Karpas-422 (cell line): ENCODE measurements around the gene RAB15. TPM values are rescaled to one million over a fixed set of nuclear protein-coding genes. Genes with fewer than 3 reads are reported as not detected.

ENCODE experiments used
- DNase-seq: peaks from one replicate; pipeline ENCODE4 v3.0.0-alpha.2; 2015
- H2AFZ ChIP-seq: fragments of 200-600 bp; sonication (generic); 2 replicates; pipeline ENCODE4 v1.6.1; 2014; ENCODE audit warnings: antibody characterized with exemption, low read length, mixed read lengths
- H3K27ac ChIP-seq: fragments of 200-600 bp; sonication (generic); 2 replicates; pipeline ENCODE4 v1.5.1; 2014; ENCODE audit warnings: mild to moderate bottlenecking, low read length, moderate library complexity
- H3K27me3 ChIP-seq: fragments of 200-600 bp; sonication (generic); 2 replicates; pipeline ENCODE4 v1.6.1; 2014; ENCODE audit warnings: low read length, mixed read lengths
- H3K36me3 ChIP-seq: fragments of 200-600 bp; sonication (generic); 2 replicates; pipeline ENCODE4 v1.6.1; 2014; ENCODE audit warnings: low read length, mixed read lengths; ENCODE audit not compliant: insufficient read depth
- H3K4me1 ChIP-seq: fragments of 200-600 bp; sonication (generic); 2 replicates; pipeline ENCODE4 v1.6.1; 2014; ENCODE audit warnings: mild to moderate bottlenecking, low read length, mixed read lengths
- H3K4me2 ChIP-seq: fragments of 200-600 bp; sonication (generic); 2 replicates; pipeline ENCODE4 v1.6.1; 2014; ENCODE audit warnings: low read length, low read depth, mild to moderate bottlenecking; ENCODE audit not compliant: poor library complexity, severe bottlenecking
- H3K4me3 ChIP-seq: fragments of 200-600 bp; sonication (generic); 2 replicates; pipeline ENCODE4 v1.5.1; 2014; ENCODE audit warnings: mild to moderate bottlenecking, antibody characterized with exemption, low read length, mixed read lengths
- H3K79me2 ChIP-seq: fragments of 200-600 bp; sonication (generic); 2 replicates; pipeline ENCODE4 v1.6.1; 2014; ENCODE audit warnings: mild to moderate bottlenecking, low read length, mixed read lengths
- H3K9ac ChIP-seq: fragments of 200-600 bp; sonication (generic); 2 replicates; pipeline ENCODE4 v1.6.0; 2014; ENCODE audit warnings: low read length
- H3K9me2 ChIP-seq: fragments of 200-600 bp; sonication (generic), shearing (Covaris generic); replicated peaks from 2 replicates; pipeline ENCODE4 v1.6.0; 2014; ENCODE audit warnings: mild to moderate bottlenecking, low read length, moderate library complexity; ENCODE audit not compliant: insufficient read depth
- H3K9me3 ChIP-seq: fragments of 300-700, 200-600 bp; sonication (generic); 2 replicates; pipeline ENCODE4 v1.6.1; 2014; ENCODE audit warnings: low read length, mixed read lengths
- H4K20me1 ChIP-seq: fragments of 200-600 bp; sonication (generic); 2 replicates; pipeline ENCODE4 v1.6.1; 2014; ENCODE audit warnings: mild to moderate bottlenecking, antibody characterized with exemption, low read length, low read depth; ENCODE audit not compliant: insufficient read depth
- total RNA-seq: library from RNA; depleted of rRNA; stranded (reverse); fragments of >200 nt; shearing (Covaris generic); gene quantifications from 2 replicates; pipeline ENCODE4 v1.2.3, GENCODE V29; 2014; ENCODE audit warnings: low replicate concordance

Gene RAB15
- total RNA-seq, 1 experiment from 2014 or later = 1.2 TPM

- H3K36me3 ChIP-seq = peaks cover 4% of the 10 kb centered on the region; the same call in 1 of the 2 replicates
- H3K9ac ChIP-seq = no peak overlapping the region
- H3K27me3 ChIP-seq = no peaks in the 10 kb centered on the region
- 0 out of 2 replicates have a peak, but pooled peaks cover 1% of the 10 kb centered on the region for H3K79me2 ChIP-seq
- no peak overlapping the region for H3K27ac ChIP-seq
- no peak overlapping the region for H2AFZ ChIP-seq
- no peaks in the 10 kb centered on the region for H3K4me1 ChIP-seq
- no peak overlapping the region for H3K4me3 ChIP-seq
- no peak for DNase-seq
- H3K9me2 ChIP-seq = no peaks in the 10 kb centered on the region
- no peak overlapping the region for H3K4me2 ChIP-seq
- H4K20me1 ChIP-seq = no peaks in the 10 kb centered on the region
- H3K9me3 ChIP-seq = no peaks in the 10 kb centered on the region
These were observed 28.1 kb downstream of the RAB15 start for GRCh38 chr14:64944041-64944440.

GRCh38 chr14:64943556-64943955 lies 28.6 kb downstream of the RAB15 start:
- Histone ChIP-seq H3K27me3 (no peaks in the 10 kb centered on the region), H3K4me2 (no peak overlapping the region), H3K9me3 (no peaks in the 10 kb centered on the region), H3K27ac (no peak overlapping the region), H3K9ac (no peak overlapping the region), H3K9me2 (no peaks in the 10 kb centered on the region), H3K4me3 (no peak overlapping the region), H4K20me1 (no peaks in the 10 kb centered on the region), H2AFZ (no peak overlapping the region), H3K36me3 (peaks cover 4% of the 10 kb centered on the region; the same call in 1 of the 2 replicates), H3K79me2 (0 out of 2 replicates have a peak, but pooled peaks cover 3% of the 10 kb centered on the region), H3K4me1 (no peaks in the 10 kb centered on the region)
- DNase-seq = no peak

GRCh38 chr14:64942531-64943111 lies 29.5 kb downstream of the RAB15 start, which contains the start of gene GPX2:
Gene GPX2, minus strand, starts transcription at chr14:64942745. Its CDS starts 19 bp downstream, at chr14:64942726.
- Histone ChIP-seq H3K9me3 (no peaks in the 10 kb centered on the region), H3K9me2 (no peaks in the 10 kb centered on the region), H3K27me3 (no peaks in the 10 kb centered on the region), H3K27ac (no peak within 1 kb of the TSS), H2AFZ (no peak within 1 kb of the TSS), H3K4me2 (no peak within 1 kb of the TSS), H3K4me1 (no peaks in the 10 kb centered on the region), H4K20me1 (no peaks in the 10 kb centered on the region), H3K9ac (no peak within 1 kb of the TSS), H3K4me3 (no peak within 1 kb of the TSS), H3K79me2 (peaks cover 7% of the 10 kb centered on the region; the same call in 1 of the 2 replicates), H3K36me3 (peaks cover 4% of the 10 kb centered on the region; the same call in 1 of the 2 replicates)
- no peak for DNase-seq

GRCh38 chr14:64940336-64940910 lies 31.7 kb downstream of the RAB15 start:
- Histone ChIP-seq H3K9me2 (no peaks in the 10 kb centered on the region), H3K36me3 (peaks cover 21% of the 10 kb centered on the region; the same call in 1 of the 2 replicates), H3K27ac (no peak overlapping the region), H3K4me2 (no peak overlapping the region), H3K9ac (no peak overlapping the region), H3K4me3 (no peak overlapping the region), H3K27me3 (no peaks in the 10 kb centered on the region), H3K4me1 (no peaks in the 10 kb centered on the region), H3K9me3 (no peaks in the 10 kb centered on the region), H3K79me2 (peaks cover 29% of the 10 kb centered on the region; the same call in 1 of the 2 replicates), H4K20me1 (no peaks in the 10 kb centered on the region), H2AFZ (no peak overlapping the region)
- DNase-seq = no peak

- H3K9me3 ChIP-seq = no peaks in the 10 kb centered on the region
- no peaks in the 10 kb centered on the region for H4K20me1 ChIP-seq
- H3K4me3 ChIP-seq = no peak overlapping the region
- no peak overlapping the region for H2AFZ ChIP-seq
- H3K9ac ChIP-seq = no peak overlapping the region
- H3K36me3 ChIP-seq = peaks cover 23% of the 10 kb centered on the region; the same call in 1 of the 2 replicates
- H3K9me2 ChIP-seq = no peaks in the 10 kb centered on the region
- peaks cover 32% of the 10 kb centered on the region for H3K79me2 ChIP-seq
- no peaks in the 10 kb centered on the region for H3K4me1 ChIP-seq
- no peak overlapping the region for H3K27ac ChIP-seq
- H3K27me3 ChIP-seq = no peaks in the 10 kb centered on the region
- no peak overlapping the region for H3K4me2 ChIP-seq
- DNase-seq = no peak
These were observed 32.3 kb downstream of the RAB15 start for GRCh38 chr14:64939817-64940190.

GRCh38 chr14:64938972-64939816 lies 32.9 kb downstream of the RAB15 start:
- no peak overlapping the region for H3K4me2 ChIP-seq
- H2AFZ ChIP-seq = no peak overlapping the region
- H3K27ac ChIP-seq = no peak overlapping the region
- H3K36me3 ChIP-seq = peaks cover 29% of the 10 kb centered on the region; the same call in 1 of the 2 replicates
- H3K9me2 ChIP-seq = no peaks in the 10 kb centered on the region
- H3K4me3 ChIP-seq = no peak overlapping the region
- H3K4me1 ChIP-seq = no peaks in the 10 kb centered on the region
- DNase-seq = no peak
- H3K79me2 ChIP-seq = peaks cover 38% of the 10 kb centered on the region
- H3K9me3 ChIP-seq = no peaks in the 10 kb centered on the region
- H3K27me3 ChIP-seq = no peaks in the 10 kb centered on the region
- no peaks in the 10 kb centered on the region for H4K20me1 ChIP-seq
- H3K9ac ChIP-seq = no peak overlapping the region

- no peak for DNase-seq
- Histone ChIP-seq H4K20me1 (no peaks in the 10 kb centered on the region; the same call in 1 of the 2 replicates), H3K4me2 (no peak overlapping the region)
These were observed 34.3 kb downstream of the RAB15 start for GRCh38 chr14:64937821-64938193.

More at GRCh38 chr14:64937821-64938193, 34.3 kb downstream of the RAB15 start:
- Histone ChIP-seq H3K9me2 (no peaks in the 10 kb centered on the region), H2AFZ (no peak overlapping the region), H3K9ac (no peak overlapping the region), H3K36me3 (peaks cover 43% of the 10 kb centered on the region), H3K79me2 (peaks cover 52% of the 10 kb centered on the region), H3K9me3 (no peaks in the 10 kb centered on the region), H3K4me3 (no peak overlapping the region), H3K27ac (no peak overlapping the region), H3K27me3 (no peaks in the 10 kb centered on the region), H3K4me1 (no peaks in the 10 kb centered on the region)
